Ascending aorta (tissue), 2 donors: Measurements from ENCODE around the gene RAB29. TPM values are rescaled to one million over a fixed set of nuclear protein-coding genes. Genes with fewer than 3 reads are reported as not detected.

Experiments
- DNase-seq, 2 donors: peaks; one replicate each; pipeline ENCODE4 v3.0.0-alpha.2; 2019; ENCODE audit warnings: low spot score in 2 of 2
- H3K27ac ChIP-seq, 2 donors: fragments of 200-600 bp; sonication (generic); one replicate each; pipeline ENCODE4 v1.5.1; 2016 to 2017; ENCODE audit warnings: mild to moderate bottlenecking in 1 of 2
- H3K27me3 ChIP-seq: fragments of 200-600 bp; sonication (generic); one replicate; pipeline ENCODE4 v1.5.1; 2017
- H3K36me3 ChIP-seq, 2 donors: fragments of 200-600 bp; sonication (generic); one replicate each; pipeline ENCODE4 v1.5.1; 2016
- H3K4me1 ChIP-seq, 2 donors: fragments of 200-600 bp; sonication (generic); one replicate each; pipeline ENCODE4 v1.5.1; 2016 to 2017; ENCODE audit warnings: mild to moderate bottlenecking in 1 of 2
- H3K4me3 ChIP-seq, 2 donors: fragments of 200-600 bp; sonication (generic); one replicate each; pipeline ENCODE4 v1.5.1; 2016 to 2017; ENCODE audit warnings: mild to moderate bottlenecking in 1 of 2
- H3K9me3 ChIP-seq, 2 donors: fragments of 200-600 bp; sonication (generic); one replicate each; pipeline ENCODE4 v1.5.1; 2016
- intact Hi-C: fragments of 100-400 bp; cut with DNase I; formaldehyde crosslinking; loops from one replicate; pipeline ENCODE4 v1.15.1; 2023
- total RNA-seq: library from RNA; depleted of rRNA; stranded (reverse); fragments of >200 nt; gene quantifications from one replicate; pipeline ENCODE4 v1.1.0, GENCODE V29; 2016
- TF ChIP-seq, protein P1 (sequence below), 3 experiments: fragments of 200-600 bp in 2 of 3; fragments of 450-650 bp in 1 of 3; sonication (generic) in 2 of 3; IDR thresholded peaks; one replicate each; pipeline ENCODE4 v1.5.1; 2016 to 2019; ENCODE audit warnings: antibody characterized with exemption in 3 of 3, mild to moderate bottlenecking in 1 of 3, moderate library complexity in 1 of 3

Gene RAB29
- total RNA-seq, 1 donor from 2014 or later, result 18.0 TPM

DNA sequence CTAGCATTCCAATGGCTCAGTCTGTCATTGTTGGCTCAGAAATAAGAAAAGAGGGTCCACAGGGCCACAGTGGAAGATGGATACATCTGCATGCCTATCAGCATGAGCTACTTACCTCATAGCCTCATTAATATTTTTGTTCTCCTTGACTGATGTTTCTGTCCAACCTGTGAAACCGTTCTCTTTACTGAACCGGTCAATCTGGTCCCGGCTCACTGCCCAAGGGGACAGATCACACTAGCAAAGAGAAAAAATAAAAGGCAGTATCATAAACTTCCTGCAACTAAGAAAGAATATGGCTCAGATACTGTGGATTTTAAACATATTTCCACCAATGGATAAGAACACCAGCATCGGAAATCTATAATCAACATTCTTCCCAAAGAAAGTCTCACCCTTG is 4.7 kb downstream of the RAB29 start:
- Histone ChIP-seq H3K27me3 (no peaks in the 10 kb centered on the region), H3K36me3 (peaks cover 3 to 25% of the 10 kb centered on the region in 2 donors), H3K27ac (no peak overlapping the region), H3K9me3 (no peaks in the 10 kb centered on the region), H3K4me3 (no peak overlapping the region), H3K4me1 (peaks cover 0 to 6% of the 10 kb centered on the region in 2 donors)
- no peak for DNase-seq
- TF ChIP-seq, protein P1, sequence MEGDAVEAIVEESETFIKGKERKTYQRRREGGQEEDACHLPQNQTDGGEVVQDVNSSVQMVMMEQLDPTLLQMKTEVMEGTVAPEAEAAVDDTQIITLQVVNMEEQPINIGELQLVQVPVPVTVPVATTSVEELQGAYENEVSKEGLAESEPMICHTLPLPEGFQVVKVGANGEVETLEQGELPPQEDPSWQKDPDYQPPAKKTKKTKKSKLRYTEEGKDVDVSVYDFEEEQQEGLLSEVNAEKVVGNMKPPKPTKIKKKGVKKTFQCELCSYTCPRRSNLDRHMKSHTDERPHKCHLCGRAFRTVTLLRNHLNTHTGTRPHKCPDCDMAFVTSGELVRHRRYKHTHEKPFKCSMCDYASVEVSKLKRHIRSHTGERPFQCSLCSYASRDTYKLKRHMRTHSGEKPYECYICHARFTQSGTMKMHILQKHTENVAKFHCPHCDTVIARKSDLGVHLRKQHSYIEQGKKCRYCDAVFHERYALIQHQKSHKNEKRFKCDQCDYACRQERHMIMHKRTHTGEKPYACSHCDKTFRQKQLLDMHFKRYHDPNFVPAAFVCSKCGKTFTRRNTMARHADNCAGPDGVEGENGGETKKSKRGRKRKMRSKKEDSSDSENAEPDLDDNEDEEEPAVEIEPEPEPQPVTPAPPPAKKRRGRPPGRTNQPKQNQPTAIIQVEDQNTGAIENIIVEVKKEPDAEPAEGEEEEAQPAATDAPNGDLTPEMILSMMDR (IDR thresholded peaks at IDR 0.05), result no peak
- intact Hi-C loops, result no loop called here

- Histone ChIP-seq H3K27ac (no peak overlapping the region), H3K36me3 (peaks cover 3 to 25% of the 10 kb centered on the region in 2 donors), H3K4me1 (peaks cover 0 to 6% of the 10 kb centered on the region in 2 donors), H3K9me3 (no peaks in the 10 kb centered on the region), H3K27me3 (no peaks in the 10 kb centered on the region), H3K4me3 (no peak overlapping the region)
- no peak for DNase-seq
- TF ChIP-seq, protein P1 (IDR thresholded peaks at IDR 0.05), result no peak
- intact Hi-C loops, result no loop called here
Measured at GRCh38 chr1:205769641-205770365, 5.5 kb downstream of the RAB29 start.

GRCh38 chr1:205767248-205767647 is 8.0 kb downstream of the RAB29 start:
- TF ChIP-seq, protein P1 (IDR thresholded peaks at IDR 0.05), result no peak
- no peaks in the 10 kb centered on the region for H3K27me3 ChIP-seq

GRCh38 chr1:205766570-205766969 is 8.7 kb downstream of the RAB29 start:
- intact Hi-C loops, result no loop called here
- no peak overlapping the region for H3K4me3 ChIP-seq

More at GRCh38 chr1:205767248-205767647, 8.0 kb downstream of the RAB29 start:
- Histone ChIP-seq H3K9me3 (no peaks in the 10 kb centered on the region), H3K4me3 (no peak overlapping the region), H3K4me1 (no peaks in the 10 kb centered on the region), H3K36me3 (peaks cover 3 to 25% of the 10 kb centered on the region in 2 donors), H3K27ac (no peak overlapping the region)
- no peak for DNase-seq
- intact Hi-C loops, result no loop called here

GRCh38 chr1:205766038-205766437 is 9.2 kb downstream of the RAB29 start:
- Histone ChIP-seq H3K27ac (no peak overlapping the region), H3K36me3 (peaks cover 3 to 25% of the 10 kb centered on the region in 2 donors), H3K27me3 (no peaks in the 10 kb centered on the region), H3K9me3 (no peaks in the 10 kb centered on the region), H3K4me3 (no peak overlapping the region), H3K4me1 (no peaks in the 10 kb centered on the region)
- intact Hi-C loops, result no loop called here
- DNase-seq, result no peak
- TF ChIP-seq, protein P1 (IDR thresholded peaks at IDR 0.05), result no peak

More at GRCh38 chr1:205766570-205766969, 8.7 kb downstream of the RAB29 start:
- Histone ChIP-seq H3K4me1 (no peaks in the 10 kb centered on the region), H3K9me3 (no peaks in the 10 kb centered on the region), H3K36me3 (peaks cover 3 to 25% of the 10 kb centered on the region in 2 donors), H3K27me3 (no peaks in the 10 kb centered on the region), H3K27ac (no peak overlapping the region)
- TF ChIP-seq, protein P1 (IDR thresholded peaks at IDR 0.05), result no peak
- DNase-seq, result no peak
